Thyroid gland (tissue), 4 donors: ENCODE measurements around the gene RETSAT.

ENCODE experiments used
- POLR2A ChIP-seq, 2 donors: fragments of 450-650 bp; IDR thresholded peaks; one replicate each; pipeline ENCODE4 v1.6.1; 2017; ENCODE audit warnings: antibody characterized with exemption in 2 of 2, mild to moderate bottlenecking in 2 of 2, moderate library complexity in 1 of 2
- TF ChIP-seq, protein P1 (sequence below), 6 experiments: fragments of 200-600 bp in 3 of 6; fragments of 450-650 bp in 3 of 6; sonication (generic) in 3 of 6; IDR thresholded peaks; one replicate each; pipeline ENCODE4 v1.5.1; 2016 to 2019; ENCODE audit warnings: antibody characterized with exemption in 6 of 6, mild to moderate bottlenecking in 2 of 6, inconsistent platforms in 1 of 6, moderate library complexity in 1 of 6

DNA sequence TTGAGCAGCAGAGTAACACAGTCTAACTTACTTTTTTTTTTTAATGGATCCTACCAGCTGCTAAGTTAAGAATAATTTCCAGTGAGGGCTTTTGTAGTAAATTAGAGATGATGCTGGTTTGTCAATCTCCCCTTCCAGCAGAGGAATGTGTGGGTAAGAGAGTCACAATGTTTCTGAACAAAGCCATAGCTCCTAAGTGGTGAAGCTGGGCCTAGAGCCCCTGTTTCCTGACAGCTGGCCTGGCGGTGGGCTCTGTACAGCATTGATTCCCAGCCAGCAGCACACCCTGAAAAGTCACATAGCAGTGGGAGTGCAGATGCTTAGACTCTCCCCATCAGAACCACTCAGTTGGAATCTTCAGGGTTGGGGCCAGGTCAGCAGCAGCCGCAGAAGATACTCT is 31.4 kb upstream of the RETSAT start:
- TF ChIP-seq POLR2A (IDR thresholded peaks at IDR 0.05): no peak
- TF ChIP-seq, protein P1, sequence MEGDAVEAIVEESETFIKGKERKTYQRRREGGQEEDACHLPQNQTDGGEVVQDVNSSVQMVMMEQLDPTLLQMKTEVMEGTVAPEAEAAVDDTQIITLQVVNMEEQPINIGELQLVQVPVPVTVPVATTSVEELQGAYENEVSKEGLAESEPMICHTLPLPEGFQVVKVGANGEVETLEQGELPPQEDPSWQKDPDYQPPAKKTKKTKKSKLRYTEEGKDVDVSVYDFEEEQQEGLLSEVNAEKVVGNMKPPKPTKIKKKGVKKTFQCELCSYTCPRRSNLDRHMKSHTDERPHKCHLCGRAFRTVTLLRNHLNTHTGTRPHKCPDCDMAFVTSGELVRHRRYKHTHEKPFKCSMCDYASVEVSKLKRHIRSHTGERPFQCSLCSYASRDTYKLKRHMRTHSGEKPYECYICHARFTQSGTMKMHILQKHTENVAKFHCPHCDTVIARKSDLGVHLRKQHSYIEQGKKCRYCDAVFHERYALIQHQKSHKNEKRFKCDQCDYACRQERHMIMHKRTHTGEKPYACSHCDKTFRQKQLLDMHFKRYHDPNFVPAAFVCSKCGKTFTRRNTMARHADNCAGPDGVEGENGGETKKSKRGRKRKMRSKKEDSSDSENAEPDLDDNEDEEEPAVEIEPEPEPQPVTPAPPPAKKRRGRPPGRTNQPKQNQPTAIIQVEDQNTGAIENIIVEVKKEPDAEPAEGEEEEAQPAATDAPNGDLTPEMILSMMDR (IDR thresholded peaks at IDR 0.05): no peak
